GM18511 (cell line): ENCODE results near the gene CCDC87.
A peak's percentile ranks its signal among the peaks of the same experiment; 100 is the strongest.
"Not testable (repeated sequence)": the region's sequence is repeated elsewhere in the genome, so short reads cannot be mapped to it uniquely, and the experiment has no call there.

Experiments used
- ATAC-seq: cut with Tn5 transposase; IDR thresholded peaks from one replicate; pipeline ENCODE4 v1.9.1; 2021; ENCODE audit warnings: mild to moderate bottlenecking, moderate library complexity; ENCODE audit not compliant: unreplicated experiment

Gene CCDC87

DNA sequence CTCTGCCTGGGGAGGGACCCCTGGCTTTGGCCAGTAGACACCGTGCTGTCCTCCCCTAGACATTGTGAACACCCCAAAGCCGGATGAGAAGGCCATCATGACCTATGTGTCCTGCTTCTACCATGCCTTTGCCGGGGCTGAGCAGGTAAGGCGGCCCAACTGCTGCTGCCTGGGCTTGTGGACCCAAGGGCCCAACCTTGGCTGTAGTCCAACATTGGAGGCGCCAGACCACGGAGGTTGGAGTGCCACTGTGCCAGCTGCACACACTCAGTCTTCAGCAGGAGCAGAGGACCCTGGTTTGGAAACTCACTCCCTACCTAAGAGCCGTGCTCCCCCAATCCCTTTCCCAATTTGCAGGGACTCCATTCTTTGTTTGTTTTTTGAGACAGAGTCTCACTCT lies 36.8 kb downstream of the CCDC87 start:
- ATAC-seq = no peak

DNA sequence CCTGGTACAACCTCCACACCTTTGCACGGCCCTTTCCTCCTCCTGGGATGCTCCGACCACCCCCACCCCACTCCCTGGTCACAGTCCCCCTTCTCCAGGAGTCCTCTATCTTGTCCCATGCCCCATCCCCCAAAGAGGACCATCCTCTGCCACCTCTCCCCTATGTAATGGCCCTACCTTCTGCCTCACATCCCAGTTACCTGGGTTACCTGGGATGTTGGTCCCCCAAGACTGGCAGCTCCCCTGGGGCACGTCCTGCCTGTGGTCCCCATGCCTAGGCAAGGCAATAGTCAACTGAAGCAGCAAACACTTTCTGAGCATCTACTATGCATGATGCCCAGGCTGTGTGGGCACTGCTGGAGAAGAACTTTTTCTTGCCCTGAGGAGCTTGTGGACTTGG lies 37.4 kb downstream of the CCDC87 start:
- ATAC-seq = no peak

DNA sequence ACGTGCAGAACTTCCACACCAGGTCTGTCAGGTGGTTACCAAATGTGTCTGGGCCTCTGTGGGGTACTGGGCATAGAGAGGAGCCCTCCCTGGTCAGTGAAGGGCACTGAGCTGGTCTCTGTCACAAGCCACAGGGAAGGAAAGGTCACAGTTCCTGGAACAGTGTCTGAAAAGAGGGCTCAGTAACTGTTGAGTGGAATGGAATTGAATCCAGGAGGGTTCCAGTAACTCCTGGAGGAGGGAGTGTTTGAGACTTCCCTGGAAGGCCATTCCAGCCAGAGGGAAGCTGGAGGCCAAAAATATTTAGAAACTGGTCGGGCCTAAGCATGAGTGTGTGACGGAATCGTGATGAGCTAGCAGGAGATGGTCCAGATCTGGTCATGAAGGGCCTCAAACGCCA lies 38.3 kb downstream of the CCDC87 start:
- no peak for ATAC-seq

DNA sequence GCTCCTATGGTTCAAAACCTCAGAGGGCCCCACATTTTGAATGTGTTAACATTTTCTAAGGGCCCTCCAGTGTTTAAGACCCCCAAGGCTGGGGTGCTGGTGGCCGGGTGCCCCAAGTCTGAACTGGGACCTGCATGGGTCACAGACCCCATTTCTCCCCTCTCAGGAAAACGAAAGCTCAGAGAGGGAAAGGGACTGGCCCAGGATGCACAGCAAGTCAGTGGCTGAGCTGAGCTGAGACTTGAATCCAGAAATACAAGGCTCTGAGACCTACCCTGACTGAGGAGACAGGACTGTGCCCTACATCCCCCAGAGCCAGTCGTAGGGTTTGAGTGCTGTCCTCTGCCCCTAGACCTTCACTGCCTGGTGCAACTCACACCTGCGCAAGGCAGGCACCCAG lies 42.0 kb downstream of the CCDC87 start:
- no peak for ATAC-seq

DNA sequence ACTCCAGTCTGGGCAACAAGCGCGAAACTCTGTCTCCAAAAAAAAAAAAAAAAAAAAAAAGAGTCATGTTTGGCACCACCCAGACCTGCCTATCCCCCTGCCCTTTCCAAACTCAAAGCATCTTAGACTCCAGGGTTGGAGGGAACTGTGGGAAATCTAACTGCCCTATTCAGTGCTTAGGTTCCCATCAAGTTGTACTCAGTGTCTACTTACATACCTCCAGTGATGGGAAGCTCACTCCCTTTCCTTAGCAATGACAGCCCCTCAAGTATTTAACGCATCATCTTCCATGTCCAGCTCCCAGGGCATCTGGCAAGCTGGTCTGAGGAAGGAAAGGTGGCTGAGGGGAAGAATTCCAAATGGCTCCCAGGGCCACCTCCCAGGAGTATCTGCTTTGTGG lies 43.2 kb downstream of the CCDC87 start:
- no peak for ATAC-seq

DNA sequence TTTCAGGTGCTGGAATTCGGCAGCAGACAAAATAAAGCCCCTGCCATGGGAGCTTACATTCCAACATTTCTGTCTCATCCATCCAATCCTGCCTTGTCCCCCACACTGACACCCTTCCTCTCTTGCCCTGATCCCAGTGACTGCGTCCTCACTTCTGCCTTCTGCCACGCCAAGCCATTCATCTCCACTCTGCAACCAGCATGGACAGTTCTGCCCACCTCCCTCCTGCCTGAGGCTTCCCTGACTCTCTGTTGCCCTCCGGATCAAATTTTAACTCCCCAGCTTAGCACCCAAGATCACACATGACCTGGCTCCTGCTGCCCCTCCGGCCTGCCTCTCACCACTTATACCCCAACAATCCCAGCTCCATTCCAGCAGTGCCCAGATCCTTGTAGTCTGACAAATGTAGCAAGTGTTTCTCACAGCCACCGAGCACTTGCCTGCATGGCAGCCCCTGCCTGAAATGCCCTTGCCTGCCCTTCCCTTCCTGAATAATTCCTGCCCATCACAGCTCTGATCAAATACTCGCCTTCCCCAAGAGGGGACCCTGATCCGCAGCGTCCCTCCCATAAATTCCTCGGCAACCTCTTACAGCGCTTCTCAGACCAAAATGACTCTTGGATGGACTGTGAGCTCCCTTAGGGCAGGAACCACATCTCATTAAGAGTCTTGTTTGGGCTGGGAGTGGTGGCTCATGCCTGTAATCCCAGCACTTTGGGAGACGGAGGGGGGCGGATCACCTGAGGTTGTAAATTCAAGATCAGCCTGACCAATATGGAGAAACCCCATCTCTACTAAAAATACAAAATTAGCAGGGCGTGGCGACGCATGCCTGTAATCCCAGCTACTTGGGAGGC lies 43.9 kb downstream of the CCDC87 start:
- ATAC-seq = no peak

DNA sequence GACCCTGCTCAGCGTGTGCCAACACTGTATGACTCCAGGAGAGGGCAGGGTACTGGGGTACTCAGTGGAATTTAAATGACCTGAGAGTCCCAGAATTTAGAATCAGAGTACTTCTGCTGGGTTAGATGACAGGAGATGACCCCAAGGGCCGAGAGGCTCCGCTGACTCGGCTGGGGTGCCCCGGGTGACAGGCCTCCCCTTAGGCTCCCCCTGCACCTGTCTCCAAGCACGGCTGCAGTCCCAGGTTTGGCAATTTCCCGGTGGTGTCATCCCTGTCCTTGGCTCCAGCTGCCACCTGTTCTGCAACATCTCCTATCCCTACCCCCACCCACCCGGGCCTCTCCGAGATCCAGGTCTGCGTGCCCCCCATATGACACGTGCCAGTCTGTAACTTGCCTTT lies 44.8 kb downstream of the CCDC87 start:
- ATAC-seq = no peak

DNA sequence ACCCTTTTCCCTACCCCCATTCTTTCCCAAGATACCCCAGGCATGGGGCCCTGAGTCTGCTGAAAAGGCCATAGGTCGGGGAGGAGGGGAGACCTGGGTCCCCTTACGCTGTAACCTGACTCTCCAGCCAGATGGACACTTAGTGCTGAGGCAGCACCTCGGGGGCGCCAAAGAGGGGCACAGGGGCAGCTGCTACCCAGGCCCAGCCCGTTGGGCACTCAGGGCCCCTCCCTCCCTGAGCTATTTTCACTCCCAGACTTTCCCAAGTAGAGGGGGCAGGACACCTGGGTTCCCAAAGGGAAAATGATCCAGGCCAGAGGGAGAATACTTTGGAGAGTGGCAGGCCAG lies 45.2 kb downstream of the CCDC87 start:
- ATAC-seq = no peak

DNA sequence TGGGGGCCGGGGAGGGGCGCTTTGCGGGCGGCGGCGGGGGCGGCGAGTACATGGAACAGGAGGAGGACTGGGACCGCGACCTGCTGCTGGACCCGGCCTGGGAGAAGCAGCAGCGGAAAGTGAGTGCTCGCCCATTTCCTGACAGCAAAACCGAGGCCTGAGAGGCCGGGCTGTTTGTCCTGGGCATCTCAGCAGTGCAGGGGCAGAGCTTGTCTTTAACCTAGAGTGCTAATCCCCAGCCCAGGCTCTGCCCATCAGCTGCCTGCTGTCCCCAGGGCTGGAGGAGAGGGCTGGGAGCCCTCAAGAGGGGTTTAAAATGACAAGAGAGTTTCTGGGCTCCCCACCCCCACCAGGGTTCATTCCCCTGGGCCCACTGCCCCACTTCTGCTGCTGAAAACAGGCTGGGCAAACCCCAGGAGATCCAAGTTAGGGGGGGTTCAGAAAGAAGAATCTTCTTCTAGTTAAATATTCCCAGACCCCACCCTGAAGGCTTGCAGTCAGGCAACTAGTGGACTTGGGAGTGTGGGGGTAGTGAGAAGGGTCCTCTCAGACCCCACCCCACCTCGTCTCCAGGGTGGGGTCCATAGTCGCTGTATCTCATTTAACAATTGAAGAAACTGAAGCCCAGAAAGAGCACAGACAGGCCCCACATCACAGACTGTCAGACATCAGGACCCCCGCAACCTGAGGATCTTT lies 45.7 kb downstream of the CCDC87 start:
- ATAC-seq = no peak

DNA sequence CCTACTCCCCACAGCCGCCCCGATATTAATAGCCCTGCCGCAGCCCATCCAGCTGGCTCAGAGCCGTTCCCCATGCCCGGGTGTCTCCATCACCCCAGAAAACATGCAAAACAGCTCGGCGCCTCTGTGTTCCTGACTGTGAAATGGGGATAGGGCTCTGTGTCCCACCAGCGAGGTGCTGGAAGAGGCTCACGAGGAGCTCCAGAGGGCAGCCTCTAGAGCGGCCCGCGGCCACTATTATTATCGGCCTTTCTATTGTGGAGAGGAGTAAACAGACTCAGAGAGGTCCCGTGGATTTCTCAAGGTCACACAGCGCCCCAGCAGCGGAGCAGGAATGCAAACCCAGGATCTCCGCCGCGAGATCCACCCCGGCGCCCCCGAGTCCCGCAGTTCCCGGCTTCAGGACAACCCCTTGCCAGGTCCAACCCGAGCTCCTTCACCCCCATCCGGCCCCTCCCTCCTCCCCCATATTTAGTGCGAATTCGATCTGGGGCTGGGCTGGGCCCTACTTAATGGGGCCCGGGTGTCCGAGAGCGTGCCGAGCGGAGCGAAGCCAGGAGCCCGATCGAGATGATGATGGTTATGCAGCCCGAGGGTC lies 46.4 kb downstream of the CCDC87 start, which contains the start of gene ACTN3:
Gene ACTN3, plus strand, starts transcription at position 536 of the 598 bp plus-strand sequence. Its CDS starts 35 bp downstream, at position 571.
- no peak for ATAC-seq

DNA sequence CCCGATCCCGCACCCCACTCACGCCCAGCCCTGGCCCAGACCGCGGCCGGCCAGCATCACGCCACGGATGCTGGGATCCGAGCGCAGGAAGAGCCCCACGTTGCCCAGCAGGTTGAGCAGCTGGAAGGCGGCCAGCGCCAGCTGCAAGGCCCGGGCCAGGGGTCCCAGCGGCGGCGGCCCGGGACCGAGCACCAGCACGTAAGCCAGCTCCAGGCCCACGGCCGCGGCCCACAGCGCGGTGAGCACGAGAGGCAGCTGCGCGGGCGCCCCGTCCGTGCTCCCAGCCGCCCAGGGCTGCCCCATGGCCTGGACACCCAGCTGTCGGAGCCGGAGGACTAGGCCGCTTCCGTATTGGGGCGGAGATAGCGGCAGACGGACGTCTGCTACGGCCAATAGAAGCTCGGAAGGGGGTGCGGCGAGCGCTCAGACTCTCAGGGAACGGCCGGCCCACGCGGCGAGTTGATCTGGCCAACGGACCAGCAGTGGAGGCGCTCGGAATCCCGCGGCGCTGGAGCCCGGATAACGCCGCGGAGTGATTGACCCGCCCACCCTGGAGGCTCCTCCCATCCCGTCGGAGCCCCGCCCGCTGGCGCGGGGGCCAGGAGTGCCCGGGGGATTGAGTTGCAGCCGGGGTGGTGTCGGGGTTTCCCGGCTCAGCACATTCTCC lies 47.0 kb downstream of the CCDC87 start, which contains the start of gene ZDHHC24:
Gene ZDHHC24, minus strand, starts transcription at position 348 of the 667 bp plus-strand sequence. Its CDS starts 45 bp downstream, at position 303.
- ATAC-seq = peak; percentile 85

DNA sequence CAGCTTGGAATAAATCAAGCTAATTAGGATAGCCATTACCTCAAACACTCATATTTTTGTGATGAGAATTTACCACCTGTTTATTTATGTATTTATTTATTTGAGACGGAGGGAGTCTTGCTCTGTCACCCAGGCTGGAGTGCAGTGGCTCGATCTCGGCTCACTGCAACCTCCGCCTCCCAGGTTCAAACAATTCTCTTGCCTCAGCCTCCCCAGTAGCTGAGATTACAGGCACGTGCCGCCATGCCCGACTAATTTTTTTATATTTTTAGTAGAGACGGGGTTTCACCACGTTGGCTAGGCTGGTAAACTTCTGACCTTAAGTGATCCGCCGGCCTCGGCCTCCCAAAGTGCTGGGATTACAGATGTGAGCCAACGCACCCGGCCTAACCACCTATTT lies 47.9 kb downstream of the CCDC87 start:
- ATAC-seq = not testable (repeated sequence)

DNA sequence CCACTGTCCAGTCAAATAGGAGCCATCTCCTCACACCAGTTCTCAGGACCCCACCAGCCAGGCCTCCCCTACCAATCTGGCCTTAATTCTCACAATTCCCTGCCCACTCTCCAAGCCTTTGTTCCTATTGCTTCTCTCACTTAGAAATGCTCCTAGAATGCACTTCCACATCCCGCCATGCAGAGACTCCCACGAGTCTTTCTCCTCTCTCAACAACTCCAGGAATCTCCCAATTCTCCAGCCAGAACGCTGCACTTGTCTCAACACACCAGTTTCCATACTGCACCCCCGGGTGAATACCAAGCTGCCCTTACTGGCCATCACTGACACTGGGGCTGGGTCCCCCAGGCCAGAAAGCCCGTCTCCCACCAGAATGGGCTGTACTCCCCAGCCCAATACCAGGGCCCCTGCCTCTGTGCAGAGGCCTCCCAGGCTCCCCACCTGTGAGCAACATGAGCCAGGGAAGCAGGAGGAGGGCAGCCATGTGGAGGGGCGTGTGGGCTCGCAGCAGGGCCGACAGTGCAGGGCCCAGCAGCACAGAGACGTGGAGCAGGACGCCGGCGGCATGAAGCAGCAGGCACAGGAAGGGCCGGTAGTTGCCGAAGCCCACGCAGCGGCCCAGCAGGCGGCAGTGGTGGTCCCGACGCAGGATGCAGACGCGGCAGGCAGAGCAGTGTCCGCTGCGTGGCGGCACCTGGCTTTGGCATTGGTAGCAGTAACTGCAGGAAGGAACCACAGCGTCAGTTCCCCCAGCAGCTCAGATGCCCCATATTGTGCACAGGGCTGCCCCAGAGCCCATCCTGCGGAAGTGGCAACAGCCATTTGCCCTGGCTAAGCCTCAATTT lies 49.4 kb downstream of the CCDC87 start:
- no peak for ATAC-seq

DNA sequence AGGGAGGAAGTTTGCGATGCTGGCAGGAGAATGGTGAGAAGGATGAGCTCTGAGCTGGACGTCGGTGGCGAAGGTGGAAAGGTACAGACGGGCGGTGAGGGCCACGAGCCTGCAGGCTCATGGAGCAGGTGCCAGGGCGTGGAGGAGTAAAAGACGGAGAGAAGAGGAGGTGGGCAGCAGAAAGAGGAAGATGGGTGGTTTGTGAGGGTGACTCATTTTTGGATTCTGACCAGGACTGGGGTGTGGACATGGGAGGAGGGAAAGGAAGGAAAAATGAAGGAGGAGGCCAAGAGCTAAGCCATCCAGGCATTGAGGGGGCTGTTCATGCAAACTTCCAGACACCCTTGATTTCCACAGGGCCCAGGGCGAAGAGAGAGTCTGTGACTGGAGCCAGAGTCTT lies 50.5 kb downstream of the CCDC87 start:
- ATAC-seq = no peak

DNA sequence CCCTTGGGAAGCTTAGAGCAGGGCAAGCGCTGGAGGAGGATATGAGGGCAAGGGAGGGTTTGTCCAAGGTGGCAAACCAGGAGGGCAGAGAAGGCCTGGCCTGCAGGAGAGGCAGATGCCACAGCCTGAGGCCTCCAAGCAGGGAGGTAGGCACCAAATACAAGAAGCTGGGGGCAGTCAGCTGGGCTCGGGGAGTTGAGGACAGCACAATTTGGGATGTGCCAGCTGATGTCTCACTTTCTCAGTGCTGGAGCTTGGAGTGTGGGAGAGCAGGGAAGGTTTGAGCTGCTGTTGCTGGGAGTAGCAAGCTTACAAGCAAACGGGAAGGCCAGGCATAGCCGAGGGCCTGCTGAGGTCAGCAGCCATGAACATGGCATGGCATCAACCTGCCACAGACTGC lies 51.0 kb downstream of the CCDC87 start:
- no peak for ATAC-seq

DNA sequence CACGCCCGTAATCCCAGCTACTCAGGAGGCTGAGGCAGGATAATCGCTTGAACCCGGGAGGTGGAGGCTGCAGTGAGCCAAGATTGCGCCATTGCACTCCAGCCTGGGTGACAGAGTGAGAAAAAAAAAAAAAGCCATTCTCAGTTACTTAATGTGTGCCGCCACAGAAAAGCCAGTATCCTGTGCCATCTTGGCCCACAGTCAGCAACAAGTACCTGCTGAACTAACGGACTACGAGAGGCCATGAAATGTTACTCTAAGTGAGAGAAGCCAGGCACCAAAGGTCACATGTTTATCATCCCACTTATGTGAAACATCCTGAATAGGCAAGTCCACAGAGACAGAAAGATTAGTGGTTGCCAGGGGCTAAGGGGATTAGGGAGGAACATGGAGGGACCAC lies 52.3 kb downstream of the CCDC87 start:
- not testable (repeated sequence) for ATAC-seq
